Measurements from ENCODE around the gene DENND1C. TPM values are rescaled to one million over a fixed set of nuclear protein-coding genes. Genes with fewer than 3 reads are reported as not detected.

DENND1C gene
- total and polyA plus RNA-seq, 2 of the 8 experiments (the other 6 are each of a cell fraction or from before 2014, with no cell fraction given) = 3.6 to 4.0 TPM

DNA sequence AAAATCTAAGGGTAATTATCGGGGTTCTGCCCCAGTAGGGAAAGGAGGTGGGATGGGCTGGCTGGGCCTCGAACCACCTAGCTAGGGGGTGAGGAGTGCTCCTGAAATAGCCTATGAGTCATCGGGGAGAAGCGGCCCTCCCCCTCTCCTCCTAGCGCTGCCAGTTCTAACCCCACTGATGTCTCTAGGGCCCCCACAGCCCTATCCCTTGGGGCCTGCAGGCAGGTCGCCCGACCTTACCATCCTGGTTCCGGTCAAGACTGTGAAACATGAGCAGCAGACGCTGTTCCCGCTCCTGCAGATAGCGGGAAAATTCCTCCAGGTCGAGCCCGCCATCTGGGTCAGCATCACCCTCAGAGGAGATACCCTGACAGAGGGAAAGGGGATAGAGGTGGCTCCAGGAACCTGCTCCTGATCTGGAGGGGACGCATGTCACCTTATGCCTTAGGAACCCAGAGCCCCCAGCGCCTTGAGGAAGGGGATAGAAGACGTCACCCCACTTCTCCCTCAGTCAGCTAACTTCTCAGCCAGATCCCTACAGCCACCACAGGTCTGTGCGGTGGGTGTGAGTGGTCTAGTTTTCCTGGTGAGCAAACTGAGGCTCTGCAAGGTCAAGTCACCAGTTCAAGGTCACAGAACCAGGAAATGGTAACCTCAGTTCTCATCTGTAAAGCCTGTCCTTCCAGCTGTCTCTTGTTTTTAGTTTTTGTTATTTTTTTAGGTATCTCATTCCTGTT, 23.5 kb downstream of the DENND1C start (continued):
- TF ChIP-seq, protein P1, sequence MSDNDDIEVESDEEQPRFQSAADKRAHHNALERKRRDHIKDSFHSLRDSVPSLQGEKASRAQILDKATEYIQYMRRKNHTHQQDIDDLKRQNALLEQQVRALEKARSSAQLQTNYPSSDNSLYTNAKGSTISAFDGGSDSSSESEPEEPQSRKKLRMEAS (IDR thresholded peaks at IDR 0.05) = no peak
- no peak for TF ChIP-seq SUZ12 (IDR thresholded peaks at IDR 0.05; ENCODE audit: low read length)
- TF ChIP-seq SP1 (IDR thresholded peaks at IDR 0.05; ENCODE audit: low read depth, low read length) = no peak
- TF ChIP-seq CBX8 (IDR thresholded peaks at IDR 0.05; ENCODE audit: borderline replicate concordance, low read depth, low read length) = no peak
